HEK293 (cell line): ENCODE results near the gene HNRNPUL2.

Experiments
- CTCF ChIA-PET: fragments of 350-600 bp; formaldehyde crosslinking; extraction: SDS; loops from one replicate; lab custom pipeline; 2021; ENCODE audit warnings: antibody characterized with exemption; lab: Yijun Ruan, JAX
- POLR2A ChIA-PET: fragments of 300-600 bp; formaldehyde crosslinking; extraction: SDS; loops from one replicate; lab custom pipeline; 2020; ENCODE audit warnings: antibody characterized with exemption, inconsistent platforms; lab: Yijun Ruan, JAX
- H3K27ac ChIP-seq: fragments of 200-500 bp; sonication (Bioruptor generic); 2 replicates; pipeline ENCODE4 v1.5.1; 2014; ENCODE audit warnings: low read depth, low read length, control low read depth, inconsistent platforms; ENCODE audit errors: extremely low read depth
- H3K36me3 ChIP-seq, 2 experiments: fragments of 200-500 bp in 1 of 2; sonication (Bioruptor generic) in 1 of 2; 1 replicate in 1 of 2; 2 replicates in 1 of 2; pipeline ENCODE4 v1.5.1; 2014 to 2017; ENCODE audit warnings: inconsistent platforms in 2 of 2, low read length in 2 of 2; ENCODE audit not compliant: control insufficient read depth in 2 of 2, insufficient read depth in 1 of 2
- H3K4me1 ChIP-seq: fragments of 200-500 bp; sonication (Bioruptor generic); 2 replicates; pipeline ENCODE4 v1.5.1; 2014; ENCODE audit warnings: mild to moderate bottlenecking, low read length, inconsistent platforms; ENCODE audit not compliant: control insufficient read depth, insufficient read depth
- H3K4me3 ChIP-seq: 2 replicates; pipeline ENCODE4 v1.5.1; 2011; ENCODE audit warnings: low read depth, mild to moderate bottlenecking, control low read depth, low read length, moderate library complexity
- H3K9me3 ChIP-seq: fragments of 200-500 bp; sonication (Bioruptor generic); 2 replicates; pipeline ENCODE4 v1.5.1; 2014; ENCODE audit warnings: low read depth, low read length, inconsistent platforms; ENCODE audit not compliant: control insufficient read depth, insufficient read depth
- GLI2 ChIP-seq: fragments of 450-650 bp; formaldehyde crosslinking; IDR thresholded peaks from 2 replicates; pipeline ENCODE4; 2017; ENCODE audit warnings: missing biosample characterization, missing genetic modification characterization, low read depth, borderline replicate concordance
- GLIS1 ChIP-seq: fragments of 450-650 bp; formaldehyde crosslinking; IDR thresholded peaks from 2 replicates; pipeline ENCODE4 v1.5.1; 2016; ENCODE audit warnings: missing biosample characterization, missing genetic modification characterization
- GLIS2 ChIP-seq: fragments of 450-650 bp; formaldehyde crosslinking; IDR thresholded peaks from 2 replicates; pipeline ENCODE4 v1.5.1; 2016; ENCODE audit warnings: missing biosample characterization, missing genetic modification characterization
- KLF1 ChIP-seq: fragments of 450-650 bp; formaldehyde crosslinking; IDR thresholded peaks from 2 replicates; pipeline ENCODE4 v1.5.1; 2016; ENCODE audit warnings: missing biosample characterization, missing genetic modification characterization
- KLF9 ChIP-seq: fragments of 450-650 bp; formaldehyde crosslinking; IDR thresholded peaks from 2 replicates; pipeline ENCODE4 v1.5.1; 2016; ENCODE audit warnings: missing biosample characterization, missing genetic modification characterization, low read depth
- MEIS1 ChIP-seq: sonication (generic); formaldehyde crosslinking; IDR thresholded peaks from 2 replicates; pipeline ENCODE4 v1.8.1; 2022; ENCODE audit warnings: missing genetic modification reagents, mild to moderate bottlenecking, borderline replicate concordance
- MZF1 ChIP-seq: fragments of 450-650 bp; formaldehyde crosslinking; IDR thresholded peaks from 2 replicates; pipeline ENCODE4 v1.5.1; 2017; ENCODE audit warnings: missing biosample characterization, missing genetic modification characterization, borderline replicate concordance
- SALL2 ChIP-seq: fragments of 450-650 bp; formaldehyde crosslinking; IDR thresholded peaks from 2 replicates; pipeline ENCODE4 v1.5.0; 2017; ENCODE audit warnings: missing biosample characterization, mild to moderate bottlenecking, missing genetic modification characterization, borderline replicate concordance
- SCRT1 ChIP-seq: fragments of 450-650 bp; formaldehyde crosslinking; IDR thresholded peaks from 2 replicates; pipeline ENCODE4 v1.5.1; 2016; ENCODE audit warnings: missing biosample characterization, missing genetic modification characterization, borderline replicate concordance
- WT1 ChIP-seq: fragments of 450-650 bp; formaldehyde crosslinking; IDR thresholded peaks from 2 replicates; pipeline ENCODE4 v1.5.1; 2016; ENCODE audit warnings: missing biosample characterization, missing genetic modification characterization
- ZBTB1 ChIP-seq: fragments of 450-650 bp; formaldehyde crosslinking; IDR thresholded peaks from 2 replicates; pipeline ENCODE4 v1.5.1; 2016; ENCODE audit warnings: missing biosample characterization, missing genetic modification characterization
- ZIC2 ChIP-seq: fragments of 450-650 bp; formaldehyde crosslinking; IDR thresholded peaks from 2 replicates; pipeline ENCODE4 v1.5.1; 2016; ENCODE audit warnings: missing biosample characterization, missing genetic modification characterization
- ZNF133 ChIP-seq: fragments of 450-650 bp; formaldehyde crosslinking; IDR thresholded peaks from 2 replicates; pipeline ENCODE4 v1.5.1; 2016; ENCODE audit warnings: missing biosample characterization, missing genetic modification characterization
- ZNF24 ChIP-seq: fragments of 450-650 bp; formaldehyde crosslinking; IDR thresholded peaks from 2 replicates; pipeline ENCODE4 v1.5.1; 2016; ENCODE audit warnings: missing biosample characterization, missing genetic modification characterization
- ZNF366 ChIP-seq: fragments of 450-650 bp; formaldehyde crosslinking; conservative IDR thresholded peaks from 2 replicates; pipeline ENCODE4 v1.5.1; 2016; ENCODE audit warnings: missing biosample characterization, missing genetic modification characterization
- ZNF394 ChIP-seq: fragments of 450-650 bp; formaldehyde crosslinking; IDR thresholded peaks from 2 replicates; pipeline ENCODE4 v1.5.1; 2016; ENCODE audit warnings: missing biosample characterization, missing genetic modification characterization, mild to moderate bottlenecking, moderate library complexity, borderline replicate concordance
- ZNF549 ChIP-seq: fragments of 450-650 bp; IDR thresholded peaks from 2 replicates; pipeline ENCODE4 v1.5.1; 2018; ENCODE audit warnings: missing biosample characterization, missing genetic modification characterization, mild to moderate bottlenecking, inconsistent platforms, moderate library complexity
- ZNF560 ChIP-seq: fragments of 450-650 bp; formaldehyde crosslinking; IDR thresholded peaks from 2 replicates; pipeline ENCODE4 v1.5.1; 2017; ENCODE audit warnings: missing biosample characterization, missing genetic modification characterization, borderline replicate concordance
- ZNF585B ChIP-seq: fragments of 450-650 bp; formaldehyde crosslinking; IDR thresholded peaks from 2 replicates; pipeline ENCODE4 v1.5.1; 2016; ENCODE audit warnings: missing biosample characterization, missing genetic modification characterization
- ZNF76 ChIP-seq: fragments of 450-650 bp; formaldehyde crosslinking; IDR thresholded peaks from 2 replicates; pipeline ENCODE4; 2016; ENCODE audit warnings: low read depth, missing biosample characterization, missing genetic modification characterization, borderline replicate concordance
- ZNF776 ChIP-seq: fragments of 450-650 bp; formaldehyde crosslinking; IDR thresholded peaks from 2 replicates; pipeline ENCODE4 v1.5.0; 2017; ENCODE audit warnings: missing biosample characterization, missing genetic modification characterization, borderline replicate concordance
- TF ChIP-seq, protein P1 (sequence below): fragments of 450-650 bp; formaldehyde crosslinking; IDR thresholded peaks from 2 replicates; pipeline ENCODE4 v1.5.1; 2016; ENCODE audit warnings: missing biosample characterization, missing genetic modification characterization
- TF ChIP-seq, protein P2 (sequence below): fragments of 450-650 bp; formaldehyde crosslinking; IDR thresholded peaks from 2 replicates; pipeline ENCODE4 v1.5.1; 2016; ENCODE audit warnings: missing biosample characterization, missing genetic modification characterization
- TF ChIP-seq, protein P3 (sequence below): fragments of 450-650 bp; formaldehyde crosslinking; IDR thresholded peaks from 2 replicates; pipeline ENCODE4 v1.5.1; 2017; ENCODE audit warnings: missing biosample characterization, missing genetic modification characterization
- TF ChIP-seq, protein P4 (sequence below): sonication (generic); formaldehyde crosslinking; IDR thresholded peaks from 2 replicates; pipeline ENCODE4 v1.8.1; 2022; ENCODE audit warnings: mild to moderate bottlenecking, moderate library complexity, missing genetic modification reagents
- TF ChIP-seq, protein P5 (sequence below): fragments of 450-650 bp; formaldehyde crosslinking; IDR thresholded peaks from 2 replicates; pipeline ENCODE4 v1.5.1; 2017; ENCODE audit warnings: missing biosample characterization, missing genetic modification characterization
- TF ChIP-seq, protein P6 (sequence below): fragments of 450-650 bp; formaldehyde crosslinking; IDR thresholded peaks from 2 replicates; pipeline ENCODE4 v1.5.1; 2016; ENCODE audit warnings: missing biosample characterization, missing genetic modification characterization

HNRNPUL2 gene

DNA sequence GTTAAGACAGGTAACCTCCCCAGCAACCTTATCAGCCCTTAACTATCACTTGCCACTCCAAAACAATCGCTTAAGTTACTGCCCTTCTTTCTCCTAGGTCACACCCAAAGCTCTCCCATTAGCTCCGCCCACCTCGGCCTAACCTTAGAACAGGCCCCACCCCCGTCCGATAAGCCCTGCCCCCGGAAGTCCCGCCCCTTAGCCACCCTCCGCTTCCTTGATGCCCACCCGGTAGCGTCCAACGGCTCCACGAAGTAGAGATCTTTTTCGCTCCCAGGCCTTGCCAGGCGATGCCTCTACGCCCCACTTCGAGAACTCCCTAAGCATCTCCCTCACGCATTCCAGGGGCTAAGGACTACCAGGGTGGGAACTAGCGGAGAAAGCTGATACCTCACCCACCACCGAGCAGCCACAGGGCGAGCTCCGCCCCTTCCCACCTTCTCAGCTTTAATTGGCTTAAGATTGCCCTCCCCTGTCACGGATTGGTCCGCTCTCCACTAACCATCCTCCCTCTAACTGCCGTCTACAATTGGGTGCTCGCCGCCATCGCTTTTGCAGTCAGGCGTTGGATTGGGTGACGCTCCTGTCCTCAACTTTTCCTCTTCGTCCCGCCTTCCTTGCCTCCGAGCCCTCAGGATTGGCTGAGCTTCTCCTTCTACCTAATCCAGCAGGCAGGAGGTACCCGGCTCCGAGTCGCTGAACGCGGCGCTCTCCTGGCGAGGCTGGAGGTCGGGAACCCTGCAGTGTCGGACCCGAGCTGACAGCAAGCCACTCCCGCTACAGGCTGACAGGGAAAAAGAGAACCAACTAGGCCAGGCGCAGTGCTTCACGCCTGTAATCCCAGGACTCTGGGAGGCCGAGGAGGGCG, 26.7 kb upstream of the HNRNPUL2 start, which contains the start of gene ZBTB3:
Gene ZBTB3, minus strand, starts transcription at position 425 of the 868 bp plus-strand sequence. CDS start 496 bp downstream, outside the sequence.
- H3K9me3 ChIP-seq = no peaks in the 10 kb centered on the region
- CTCF ChIA-PET = interaction anchor here (0.6 to 2.7 kb wide), 11 partner anchors 15 to 359 kb away, joined by 3 to 11 read pairs (median 3); partner anchors contain the start of genes HNRNPUL2 and TMEM179B
- H3K36me3 ChIP-seq = peaks cover 0 to 15% of the 10 kb centered on the region in 2 experiments; a peak in 2 of 3 replicates
- H3K4me1 ChIP-seq = no peaks in the 10 kb centered on the region
- peak within 1 kb of the TSS; percentile 32; the same call in 1 of the 2 replicates for H3K27ac ChIP-seq
- POLR2A ChIA-PET = interaction anchor here (0.5 to 3.4 kb wide), 46 partner anchors 8 to 180 kb away, joined by 3 to 137 read pairs (median 5); partner anchors contain the start of genes B3GAT3, BSCL2, C11orf98 and CSKMT
- H3K4me3 ChIP-seq = peak within 1 kb of the TSS; percentile 73
- no peak; the same call in 1 of the 2 replicates for TF ChIP-seq ZNF394 (tag by site-specific recombination)
- TF ChIP-seq GLI2 (tag by site-specific recombination) = no peak
- no peak for TF ChIP-seq ZBTB1
- peak; percentile 65; the same call in 1 of the 2 replicates for TF ChIP-seq KLF9
- peak; percentile 76 for TF ChIP-seq ZIC2 (tag by site-specific recombination)
- TF ChIP-seq MEIS1 (CRISPR knock-in tag) = no peak
- TF ChIP-seq, protein P1, sequence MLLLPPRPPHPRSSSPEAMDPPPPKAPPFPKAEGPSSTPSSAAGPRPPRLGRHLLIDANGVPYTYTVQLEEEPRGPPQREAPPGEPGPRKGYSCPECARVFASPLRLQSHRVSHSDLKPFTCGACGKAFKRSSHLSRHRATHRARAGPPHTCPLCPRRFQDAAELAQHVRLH (tag by site-specific recombination) = peak; percentile 83
- TF ChIP-seq ZNF24 = no peak
- TF ChIP-seq ZNF560 = no peak
- TF ChIP-seq, protein P2, sequence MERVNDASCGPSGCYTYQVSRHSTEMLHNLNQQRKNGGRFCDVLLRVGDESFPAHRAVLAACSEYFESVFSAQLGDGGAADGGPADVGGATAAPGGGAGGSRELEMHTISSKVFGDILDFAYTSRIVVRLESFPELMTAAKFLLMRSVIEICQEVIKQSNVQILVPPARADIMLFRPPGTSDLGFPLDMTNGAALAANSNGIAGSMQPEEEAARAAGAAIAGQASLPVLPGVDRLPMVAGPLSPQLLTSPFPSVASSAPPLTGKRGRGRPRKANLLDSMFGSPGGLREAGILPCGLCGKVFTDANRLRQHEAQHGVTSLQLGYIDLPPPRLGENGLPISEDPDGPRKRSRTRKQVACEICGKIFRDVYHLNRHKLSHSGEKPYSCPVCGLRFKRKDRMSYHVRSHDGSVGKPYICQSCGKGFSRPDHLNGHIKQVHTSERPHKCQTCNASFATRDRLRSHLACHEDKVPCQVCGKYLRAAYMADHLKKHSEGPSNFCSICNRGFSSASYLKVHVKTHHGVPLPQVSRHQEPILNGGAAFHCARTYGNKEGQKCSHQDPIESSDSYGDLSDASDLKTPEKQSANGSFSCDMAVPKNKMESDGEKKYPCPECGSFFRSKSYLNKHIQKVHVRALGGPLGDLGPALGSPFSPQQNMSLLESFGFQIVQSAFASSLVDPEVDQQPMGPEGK (tag by site-specific recombination) = peak; percentile 50; the same call in 1 of the 2 replicates
- TF ChIP-seq ZNF133 (tag by site-specific recombination) = no peak
- no peak for TF ChIP-seq ZNF76 (tag by site-specific recombination)
- TF ChIP-seq SCRT1 (tag by site-specific recombination) = no peak
- TF ChIP-seq, protein P3, sequence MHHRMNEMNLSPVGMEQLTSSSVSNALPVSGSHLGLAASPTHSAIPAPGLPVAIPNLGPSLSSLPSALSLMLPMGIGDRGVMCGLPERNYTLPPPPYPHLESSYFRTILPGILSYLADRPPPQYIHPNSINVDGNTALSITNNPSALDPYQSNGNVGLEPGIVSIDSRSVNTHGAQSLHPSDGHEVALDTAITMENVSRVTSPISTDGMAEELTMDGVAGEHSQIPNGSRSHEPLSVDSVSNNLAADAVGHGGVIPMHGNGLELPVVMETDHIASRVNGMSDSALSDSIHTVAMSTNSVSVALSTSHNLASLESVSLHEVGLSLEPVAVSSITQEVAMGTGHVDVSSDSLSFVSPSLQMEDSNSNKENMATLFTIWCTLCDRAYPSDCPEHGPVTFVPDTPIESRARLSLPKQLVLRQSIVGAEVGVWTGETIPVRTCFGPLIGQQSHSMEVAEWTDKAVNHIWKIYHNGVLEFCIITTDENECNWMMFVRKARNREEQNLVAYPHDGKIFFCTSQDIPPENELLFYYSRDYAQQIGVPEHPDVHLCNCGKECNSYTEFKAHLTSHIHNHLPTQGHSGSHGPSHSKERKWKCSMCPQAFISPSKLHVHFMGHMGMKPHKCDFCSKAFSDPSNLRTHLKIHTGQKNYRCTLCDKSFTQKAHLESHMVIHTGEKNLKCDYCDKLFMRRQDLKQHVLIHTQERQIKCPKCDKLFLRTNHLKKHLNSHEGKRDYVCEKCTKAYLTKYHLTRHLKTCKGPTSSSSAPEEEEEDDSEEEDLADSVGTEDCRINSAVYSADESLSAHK = no peak
- no peak for TF ChIP-seq ZNF776 (tag by site-specific recombination)
- peak; percentile 82 for TF ChIP-seq GLIS1 (tag by site-specific recombination)
- TF ChIP-seq, protein P4, sequence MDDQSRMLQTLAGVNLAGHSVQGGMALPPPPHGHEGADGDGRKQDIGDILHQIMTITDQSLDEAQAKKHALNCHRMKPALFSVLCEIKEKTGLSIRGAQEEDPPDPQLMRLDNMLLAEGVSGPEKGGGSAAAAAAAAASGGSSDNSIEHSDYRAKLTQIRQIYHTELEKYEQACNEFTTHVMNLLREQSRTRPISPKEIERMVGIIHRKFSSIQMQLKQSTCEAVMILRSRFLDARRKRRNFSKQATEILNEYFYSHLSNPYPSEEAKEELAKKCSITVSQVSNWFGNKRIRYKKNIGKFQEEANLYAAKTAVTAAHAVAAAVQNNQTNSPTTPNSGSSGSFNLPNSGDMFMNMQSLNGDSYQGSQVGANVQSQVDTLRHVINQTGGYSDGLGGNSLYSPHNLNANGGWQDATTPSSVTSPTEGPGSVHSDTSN (CRISPR knock-in tag) = peak; percentile 70; the same call in 1 of the 2 replicates
- peak; percentile 48; the same call in 1 of the 2 replicates for TF ChIP-seq KLF1 (tag by site-specific recombination)
- TF ChIP-seq, protein P5, sequence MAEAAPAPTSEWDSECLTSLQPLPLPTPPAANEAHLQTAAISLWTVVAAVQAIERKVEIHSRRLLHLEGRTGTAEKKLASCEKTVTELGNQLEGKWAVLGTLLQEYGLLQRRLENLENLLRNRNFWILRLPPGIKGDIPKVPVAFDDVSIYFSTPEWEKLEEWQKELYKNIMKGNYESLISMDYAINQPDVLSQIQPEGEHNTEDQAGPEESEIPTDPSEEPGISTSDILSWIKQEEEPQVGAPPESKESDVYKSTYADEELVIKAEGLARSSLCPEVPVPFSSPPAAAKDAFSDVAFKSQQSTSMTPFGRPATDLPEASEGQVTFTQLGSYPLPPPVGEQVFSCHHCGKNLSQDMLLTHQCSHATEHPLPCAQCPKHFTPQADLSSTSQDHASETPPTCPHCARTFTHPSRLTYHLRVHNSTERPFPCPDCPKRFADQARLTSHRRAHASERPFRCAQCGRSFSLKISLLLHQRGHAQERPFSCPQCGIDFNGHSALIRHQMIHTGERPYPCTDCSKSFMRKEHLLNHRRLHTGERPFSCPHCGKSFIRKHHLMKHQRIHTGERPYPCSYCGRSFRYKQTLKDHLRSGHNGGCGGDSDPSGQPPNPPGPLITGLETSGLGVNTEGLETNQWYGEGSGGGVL (tag by site-specific recombination) = no peak
- TF ChIP-seq SALL2 (tag by site-specific recombination) = no peak
- no peak for TF ChIP-seq WT1 (tag by site-specific recombination)
- TF ChIP-seq, protein P6, sequence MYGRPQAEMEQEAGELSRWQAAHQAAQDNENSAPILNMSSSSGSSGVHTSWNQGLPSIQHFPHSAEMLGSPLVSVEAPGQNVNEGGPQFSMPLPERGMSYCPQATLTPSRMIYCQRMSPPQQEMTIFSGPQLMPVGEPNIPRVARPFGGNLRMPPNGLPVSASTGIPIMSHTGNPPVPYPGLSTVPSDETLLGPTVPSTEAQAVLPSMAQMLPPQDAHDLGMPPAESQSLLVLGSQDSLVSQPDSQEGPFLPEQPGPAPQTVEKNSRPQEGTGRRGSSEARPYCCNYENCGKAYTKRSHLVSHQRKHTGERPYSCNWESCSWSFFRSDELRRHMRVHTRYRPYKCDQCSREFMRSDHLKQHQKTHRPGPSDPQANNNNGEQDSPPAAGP = no peak
- no peak for TF ChIP-seq MZF1 (tag by site-specific recombination)
- TF ChIP-seq GLIS2 (tag by site-specific recombination) = peak; percentile 85
- peak; percentile 77; the same call in 1 of the 2 replicates for TF ChIP-seq ZNF366 (tag by site-specific recombination)
- no peak for TF ChIP-seq ZNF585B (tag by site-specific recombination)
- no peak for TF ChIP-seq ZNF549 (tag by site-specific recombination)
